Ascending aorta (tissue), 2 donors: ENCODE measurements around the gene MSI2. TPM values are rescaled to one million over a fixed set of nuclear protein-coding genes. Genes with fewer than 3 reads are reported as not detected.

Experiments used
- DNase-seq, 2 donors: peaks; one replicate each; pipeline ENCODE4 v3.0.0-alpha.2; 2019; ENCODE audit warnings: low spot score in 2 of 2
- H3K27ac ChIP-seq, 2 donors: fragments of 200-600 bp; sonication (generic); one replicate each; pipeline ENCODE4 v1.5.1; 2016 to 2017; ENCODE audit warnings: mild to moderate bottlenecking in 1 of 2
- H3K27me3 ChIP-seq: fragments of 200-600 bp; sonication (generic); one replicate; pipeline ENCODE4 v1.5.1; 2017
- H3K36me3 ChIP-seq, 2 donors: fragments of 200-600 bp; sonication (generic); one replicate each; pipeline ENCODE4 v1.5.1; 2016
- H3K4me1 ChIP-seq, 2 donors: fragments of 200-600 bp; sonication (generic); one replicate each; pipeline ENCODE4 v1.5.1; 2016 to 2017; ENCODE audit warnings: mild to moderate bottlenecking in 1 of 2
- H3K4me3 ChIP-seq, 2 donors: fragments of 200-600 bp; sonication (generic); one replicate each; pipeline ENCODE4 v1.5.1; 2016 to 2017; ENCODE audit warnings: mild to moderate bottlenecking in 1 of 2
- H3K9me3 ChIP-seq, 2 donors: fragments of 200-600 bp; sonication (generic); one replicate each; pipeline ENCODE4 v1.5.1; 2016
- intact Hi-C: fragments of 100-400 bp; cut with DNase I; formaldehyde crosslinking; loops from one replicate; pipeline ENCODE4 v1.15.1; 2023
- total RNA-seq: library from RNA; depleted of rRNA; stranded (reverse); fragments of >200 nt; gene quantifications from one replicate; pipeline ENCODE4 v1.1.0, GENCODE V29; 2016
- TF ChIP-seq, protein P1 (sequence below), 3 experiments: fragments of 200-600 bp in 2 of 3; fragments of 450-650 bp in 1 of 3; sonication (generic) in 2 of 3; IDR thresholded peaks; one replicate each; pipeline ENCODE4 v1.5.1; 2016 to 2019; ENCODE audit warnings: antibody characterized with exemption in 3 of 3, mild to moderate bottlenecking in 1 of 3, moderate library complexity in 1 of 3

Gene MSI2
- total RNA-seq, 1 donor from 2014 or later: 11.7 TPM

DNA sequence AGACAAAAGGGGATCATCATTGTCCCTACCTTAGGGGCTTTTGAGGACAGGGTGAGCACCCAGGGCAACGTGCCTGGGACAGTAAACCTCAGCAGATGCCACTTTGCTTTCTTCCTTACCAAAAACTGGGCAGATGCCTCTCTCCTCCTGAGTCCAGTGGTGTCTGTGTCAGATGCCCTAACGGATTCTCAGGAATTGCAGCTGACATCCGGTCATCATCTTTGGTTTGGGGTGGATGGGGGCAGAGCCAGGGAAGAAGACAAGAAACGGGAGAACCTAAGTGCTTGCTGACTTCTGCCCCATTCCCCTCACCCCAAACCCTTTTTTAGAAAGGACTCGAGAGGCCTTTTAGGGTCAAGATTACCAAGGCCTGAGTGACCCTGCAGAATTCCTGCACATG is 187.5 kb downstream of the MSI2 start:
- H3K4me3 ChIP-seq: no peak overlapping the region
- intact Hi-C loops: loop anchor here (10.0 kb wide), 1 partner anchor 391 kb away; no protein-coding TSS in a partner anchor
- H3K27ac ChIP-seq: peak overlapping the region in 1 of 2 donors; percentile 61
- H3K36me3 ChIP-seq: no peaks in the 10 kb centered on the region
- no peaks in the 10 kb centered on the region for H3K27me3 ChIP-seq
- no peaks in the 10 kb centered on the region for H3K9me3 ChIP-seq
- H3K4me1 ChIP-seq: peaks cover 7 to 37% of the 10 kb centered on the region in 2 donors
- TF ChIP-seq, protein P1, sequence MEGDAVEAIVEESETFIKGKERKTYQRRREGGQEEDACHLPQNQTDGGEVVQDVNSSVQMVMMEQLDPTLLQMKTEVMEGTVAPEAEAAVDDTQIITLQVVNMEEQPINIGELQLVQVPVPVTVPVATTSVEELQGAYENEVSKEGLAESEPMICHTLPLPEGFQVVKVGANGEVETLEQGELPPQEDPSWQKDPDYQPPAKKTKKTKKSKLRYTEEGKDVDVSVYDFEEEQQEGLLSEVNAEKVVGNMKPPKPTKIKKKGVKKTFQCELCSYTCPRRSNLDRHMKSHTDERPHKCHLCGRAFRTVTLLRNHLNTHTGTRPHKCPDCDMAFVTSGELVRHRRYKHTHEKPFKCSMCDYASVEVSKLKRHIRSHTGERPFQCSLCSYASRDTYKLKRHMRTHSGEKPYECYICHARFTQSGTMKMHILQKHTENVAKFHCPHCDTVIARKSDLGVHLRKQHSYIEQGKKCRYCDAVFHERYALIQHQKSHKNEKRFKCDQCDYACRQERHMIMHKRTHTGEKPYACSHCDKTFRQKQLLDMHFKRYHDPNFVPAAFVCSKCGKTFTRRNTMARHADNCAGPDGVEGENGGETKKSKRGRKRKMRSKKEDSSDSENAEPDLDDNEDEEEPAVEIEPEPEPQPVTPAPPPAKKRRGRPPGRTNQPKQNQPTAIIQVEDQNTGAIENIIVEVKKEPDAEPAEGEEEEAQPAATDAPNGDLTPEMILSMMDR (IDR thresholded peaks at IDR 0.05): no peak
- DNase-seq: no peak

DNA sequence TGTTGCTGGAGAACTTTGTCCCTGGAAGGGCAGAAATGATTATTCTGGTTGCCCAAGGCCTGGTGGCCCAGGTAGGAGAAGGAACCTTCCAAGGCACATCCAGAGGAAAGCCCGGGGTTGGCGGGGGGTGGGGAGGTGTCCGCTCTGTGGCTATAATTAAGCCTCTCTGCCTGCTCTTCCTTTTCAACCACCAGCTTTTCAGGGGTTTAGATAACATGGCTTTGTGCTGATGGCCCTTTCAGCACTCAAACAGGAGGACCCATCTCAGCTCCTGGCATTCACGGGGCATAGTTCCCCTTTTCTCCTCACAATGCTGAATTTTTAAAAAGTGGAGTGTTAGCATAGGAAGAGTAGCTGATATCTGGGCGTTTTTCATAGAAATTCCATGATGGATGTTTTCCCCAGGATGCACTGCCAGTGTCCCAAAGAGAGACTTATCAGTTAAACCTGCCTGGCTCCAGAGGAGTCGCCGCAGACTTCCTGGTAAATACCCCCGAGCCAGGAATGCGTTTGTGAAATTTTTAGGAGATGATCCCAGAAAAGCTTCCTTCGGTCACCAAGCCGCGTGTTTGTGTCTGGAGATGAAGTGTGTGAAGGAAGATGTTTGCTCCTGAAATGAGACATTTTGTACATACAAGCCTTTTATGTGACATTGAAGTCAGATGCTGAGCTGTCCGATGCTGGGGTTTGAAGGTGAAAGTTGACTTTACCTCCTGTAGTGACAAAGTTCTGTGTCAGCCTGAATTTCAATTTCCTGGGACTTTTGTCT is 188.5 kb downstream of the MSI2 start:
- no peaks in the 10 kb centered on the region for H3K36me3 ChIP-seq
- TF ChIP-seq, protein P1 (IDR thresholded peaks at IDR 0.05): no peak
- no peak overlapping the region for H3K27ac ChIP-seq
- peaks cover 7 to 35% of the 10 kb centered on the region in 2 donors for H3K4me1 ChIP-seq
- H3K27me3 ChIP-seq: no peaks in the 10 kb centered on the region
- H3K9me3 ChIP-seq: no peaks in the 10 kb centered on the region
- no peak for DNase-seq
- intact Hi-C loops: loop anchor here (10.0 kb wide), 1 partner anchor 390 kb away; no protein-coding TSS in a partner anchor
- H3K4me3 ChIP-seq: no peak overlapping the region

DNA sequence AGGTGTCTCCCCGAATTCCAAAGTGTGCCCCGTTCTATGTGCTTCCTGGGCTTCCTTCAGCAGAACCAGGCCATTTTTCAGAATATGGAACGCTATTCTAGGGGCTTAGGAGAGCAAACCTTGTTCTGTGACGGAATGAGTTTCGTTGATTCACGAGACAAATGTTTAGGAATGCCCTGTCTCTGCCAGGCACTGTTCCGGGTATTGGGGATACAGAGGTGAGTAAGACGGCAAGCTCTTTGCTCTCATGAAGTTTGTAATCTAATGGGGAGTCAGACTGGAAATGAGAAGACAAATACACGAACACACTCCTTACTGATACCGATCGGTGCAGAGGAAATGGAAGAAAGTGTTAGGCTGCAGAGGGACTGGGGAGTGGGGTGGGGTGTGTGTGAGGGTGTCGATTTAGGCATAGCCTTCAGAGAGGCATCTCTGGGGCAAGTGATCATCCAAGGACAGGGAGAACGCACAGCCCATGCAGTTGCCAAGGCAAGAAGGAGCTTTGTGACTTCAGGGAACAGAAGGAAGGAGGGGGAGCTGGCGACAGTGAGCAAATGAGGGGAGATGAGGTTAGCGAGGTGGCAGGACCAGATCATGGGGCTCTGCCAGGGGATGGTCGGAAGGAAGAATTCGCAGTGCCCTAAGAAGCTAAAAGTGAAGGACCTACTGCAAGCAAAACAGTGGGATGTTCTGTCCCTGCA is 189.6 kb downstream of the MSI2 start:
- no peaks in the 10 kb centered on the region for H3K9me3 ChIP-seq
- TF ChIP-seq, protein P1 (IDR thresholded peaks at IDR 0.05): no peak
- H3K4me1 ChIP-seq: peaks cover 4 to 26% of the 10 kb centered on the region in 2 donors
- no peaks in the 10 kb centered on the region for H3K27me3 ChIP-seq
- no peak for DNase-seq
- H3K4me3 ChIP-seq: no peak overlapping the region
- intact Hi-C loops: loop anchor here (10.0 kb wide), 1 partner anchor 389 kb away; no protein-coding TSS in a partner anchor
- no peak overlapping the region for H3K27ac ChIP-seq
- no peaks in the 10 kb centered on the region for H3K36me3 ChIP-seq

DNA sequence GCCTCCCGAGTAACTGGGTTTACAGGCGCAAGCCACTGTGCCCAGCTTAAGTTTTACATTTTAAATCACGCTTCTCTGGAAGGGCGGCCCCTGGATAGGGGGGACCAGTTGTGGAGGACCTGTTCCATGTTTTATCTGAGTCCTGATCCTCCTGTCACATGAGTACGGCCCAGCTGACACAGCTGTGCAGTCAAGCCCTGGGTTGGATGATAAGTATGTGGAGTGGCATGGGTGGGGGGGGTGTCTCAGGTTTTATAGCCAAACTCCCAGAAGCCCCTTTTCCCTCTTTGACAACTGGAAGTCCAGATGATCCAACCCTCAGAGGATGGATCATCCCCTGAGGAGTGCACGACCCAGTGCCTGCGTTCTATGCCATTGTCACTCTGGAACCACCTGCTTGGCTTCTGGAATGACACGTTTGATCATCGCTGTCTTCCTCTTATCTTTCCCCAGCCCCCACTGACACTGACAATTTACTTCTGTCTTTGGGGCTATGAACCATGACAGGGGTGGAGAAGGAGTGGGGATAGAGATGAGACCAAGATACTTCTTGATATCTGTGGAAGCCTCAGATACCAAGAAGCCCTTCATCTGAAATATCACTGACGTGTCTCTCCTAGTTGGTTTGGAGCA is 191.2 kb downstream of the MSI2 start:
- Histone ChIP-seq H3K4me3 (no peak overlapping the region), H3K36me3 (no peaks in the 10 kb centered on the region), H3K4me1 (peaks cover 4 to 13% of the 10 kb centered on the region in 2 donors), H3K9me3 (no peaks in the 10 kb centered on the region), H3K27me3 (no peaks in the 10 kb centered on the region), H3K27ac (no peak overlapping the region)
- DNase-seq: no peak
- intact Hi-C loops: loop anchor here (10.0 kb wide), 1 partner anchor 387 kb away; no protein-coding TSS in a partner anchor
- TF ChIP-seq, protein P1 (IDR thresholded peaks at IDR 0.05): no peak

DNA sequence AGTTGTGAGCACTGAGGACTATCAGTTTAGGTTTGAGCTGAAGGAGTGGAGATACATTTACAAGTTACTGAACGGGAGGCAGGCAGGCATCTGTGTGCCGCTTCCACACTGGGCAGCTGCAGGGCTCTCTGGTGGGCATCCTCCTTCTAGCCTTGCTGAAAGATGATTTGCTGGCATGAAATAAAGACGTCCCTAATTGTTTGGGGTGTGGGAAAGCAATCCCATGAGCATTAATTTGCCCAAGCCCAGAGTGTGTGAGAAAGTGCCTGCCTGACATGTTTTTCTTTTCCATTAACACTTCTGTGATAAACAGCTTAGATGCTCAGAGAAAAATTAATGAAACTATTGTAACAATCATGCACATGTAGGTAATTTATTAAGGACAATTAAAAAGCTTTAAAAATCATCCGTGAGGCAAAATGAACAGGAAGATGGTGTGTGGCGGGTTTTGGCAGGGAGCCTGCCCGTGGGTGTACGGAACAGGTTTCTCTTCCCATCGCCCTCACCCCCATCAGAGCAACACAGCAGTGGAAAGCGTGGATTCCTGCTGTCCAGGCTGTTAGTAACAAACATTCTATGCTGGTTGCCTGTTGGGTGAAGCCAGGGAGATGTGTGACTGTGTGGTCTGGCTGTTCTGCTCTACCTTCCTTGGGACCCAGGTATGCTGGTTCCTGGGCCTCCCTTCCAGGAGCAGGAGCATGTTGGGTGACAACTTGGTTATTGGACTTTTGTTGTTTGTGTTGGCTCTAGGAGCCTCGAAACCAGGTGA is 191.9 kb downstream of the MSI2 start:
- H3K4me3 ChIP-seq: no peak overlapping the region
- no peaks in the 10 kb centered on the region for H3K36me3 ChIP-seq
- no peak for DNase-seq
- H3K27ac ChIP-seq: no peak overlapping the region
- TF ChIP-seq, protein P1 (IDR thresholded peaks at IDR 0.05): no peak
- H3K27me3 ChIP-seq: no peaks in the 10 kb centered on the region
- peaks cover 0 to 7% of the 10 kb centered on the region in 2 donors for H3K4me1 ChIP-seq
- H3K9me3 ChIP-seq: no peaks in the 10 kb centered on the region
- intact Hi-C loops: loop anchor here (10.0 kb wide), 1 partner anchor 387 kb away; no protein-coding TSS in a partner anchor
